HepG2 (cell line): ENCODE results near the gene PROSER1.

ENCODE experiments used
- ADNP ChIP-seq: sonication (generic); formaldehyde crosslinking; IDR thresholded peaks from 2 replicates; pipeline ENCODE4 v1.4.0; 2020; ENCODE audit warnings: missing genetic modification reagents
- BATF2 ChIP-seq: sonication (generic); formaldehyde crosslinking; IDR thresholded peaks from 2 replicates; pipeline ENCODE4 v1.8.0; 2022; ENCODE audit warnings: mild to moderate bottlenecking, missing genetic modification reagents, moderate library complexity
- CTCF ChIP-seq: sonication (generic); formaldehyde crosslinking; IDR thresholded peaks from 2 replicates; pipeline ENCODE4 v1.5.0; 2020; ENCODE audit warnings: mild to moderate bottlenecking, missing genetic modification reagents, moderate library complexity
- FOXM1 ChIP-seq: sonication (generic); formaldehyde crosslinking; IDR thresholded peaks from 2 replicates; pipeline ENCODE4 v1.5.0; 2020; ENCODE audit warnings: missing genetic modification reagents
- JUN ChIP-seq: sonication (generic); formaldehyde crosslinking; IDR thresholded peaks from 2 replicates; pipeline ENCODE4 v1.4.0; 2020; ENCODE audit warnings: mild to moderate bottlenecking, missing genetic modification reagents
- KDM5A ChIP-seq: fragments of 200-600 bp; sonication (generic); IDR thresholded peaks from 2 replicates; pipeline ENCODE4 v1.7.0; 2018; ENCODE audit warnings: antibody characterized with exemption, mild to moderate bottlenecking, low read length, borderline replicate concordance
- MTA3 ChIP-seq: sonication (generic); formaldehyde crosslinking; IDR thresholded peaks from 2 replicates; pipeline ENCODE4 v1.4.0; 2020; ENCODE audit warnings: missing genetic modification reagents
- TAF1 ChIP-seq: sonication (generic); formaldehyde crosslinking; IDR thresholded peaks from 2 replicates; pipeline ENCODE4 v1.4.0; 2020; ENCODE audit warnings: missing genetic modification reagents
- ZNF776 ChIP-seq: sonication (generic); formaldehyde crosslinking; IDR thresholded peaks from 2 replicates; pipeline ENCODE4 v1.4.0; 2020; ENCODE audit warnings: mild to moderate bottlenecking, missing genetic modification reagents
- ZNF816 ChIP-seq: sonication (generic); formaldehyde crosslinking; IDR thresholded peaks from 2 replicates; pipeline ENCODE4 v1.8.0; 2022; ENCODE audit warnings: missing genetic modification reagents, mild to moderate bottlenecking, borderline replicate concordance

GRCh38 chr13:39012608-39013007 is 25.3 kb downstream of the PROSER1 start:
- TF ChIP-seq ADNP (CRISPR knock-in tag) (no peak), ZNF776 (CRISPR knock-in tag) (no peak), FOXM1 (CRISPR knock-in tag) (no peak), MTA3 (CRISPR knock-in tag) (no peak), KDM5A (no peak), TAF1 (CRISPR knock-in tag) (no peak), BATF2 (CRISPR knock-in tag) (no peak), ZNF816 (no peak), CTCF (CRISPR knock-in tag) (peak; percentile 38), JUN (no peak)
